ENCODE data around the gene AKTIP.
A peak's percentile ranks its signal among the peaks of the same experiment; 100 is the strongest.
"Not testable (repeated sequence)": the region's sequence is repeated elsewhere in the genome, so short reads cannot be mapped to it uniquely, and the experiment has no call there.

AKTIP gene

GRCh38 chr16:53502331-53503269 lies at the start of gene AKTIP:
TSS of gene AKTIP (minus strand) at chr16:53503209. CDS start at chr16:53500259, 2,950 bp downstream.
- Histone ChIP-seq H3K4me3 (ENCODE audit: low read depth, low read length) (peak within 1 kb of the TSS; percentile 77), H3K27me3 (ENCODE audit: control insufficient read depth, insufficient read depth, low read length) (no peaks in the 10 kb centered on the region), H3K36me3 (ENCODE audit: control insufficient read depth, insufficient read depth, low read length) (no peaks in the 10 kb centered on the region), H3K9ac (ENCODE audit: low read depth, low read length) (peak within 1 kb of the TSS; percentile 0), H3K9me3 (ENCODE audit: control insufficient read depth, insufficient read depth, low read length) (no peaks in the 10 kb centered on the region), H3K4me1 (ENCODE audit: control insufficient read depth, insufficient read depth, low read length) (peaks cover 4% of the 10 kb centered on the region)

DNA sequence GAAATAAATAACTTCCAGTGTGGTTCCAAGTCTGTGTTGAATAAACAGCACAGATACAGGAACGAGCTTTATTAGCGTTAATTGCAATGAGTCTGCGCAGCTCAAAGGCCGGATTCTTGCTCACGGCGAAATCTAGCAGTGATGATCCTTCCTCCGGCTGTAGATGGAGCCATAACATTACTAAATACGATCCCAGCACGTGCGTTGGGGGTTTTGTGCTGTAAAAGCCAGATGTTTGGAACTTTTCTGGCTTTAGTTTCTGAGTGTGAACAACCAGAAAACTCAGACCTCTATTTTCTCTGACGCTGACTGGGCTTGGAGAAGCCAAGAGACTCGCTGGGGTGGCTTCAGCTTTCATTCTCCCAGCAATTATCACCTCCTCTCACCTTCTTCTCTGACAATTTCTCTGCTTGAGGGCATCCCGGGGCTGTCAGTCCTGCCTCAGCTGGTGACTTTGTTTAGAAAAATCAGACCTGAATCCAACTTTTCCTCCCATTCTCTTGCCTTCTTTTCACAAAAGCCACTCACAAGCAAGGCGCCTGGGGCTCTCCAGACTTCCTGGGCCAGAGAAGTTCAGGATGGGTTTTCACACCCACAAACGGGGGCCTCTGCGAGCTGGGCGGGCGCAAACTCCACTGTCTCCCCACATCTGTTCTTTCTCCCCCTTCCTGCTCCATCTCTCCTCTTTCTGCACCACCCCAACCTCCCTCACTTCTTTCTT lies 47.1 kb upstream of the AKTIP start:
- Histone ChIP-seq H3K9ac (ENCODE audit: low read depth, low read length) (no peak overlapping the region), H3K27me3 (ENCODE audit: control insufficient read depth, insufficient read depth, low read length) (peaks cover 18% of the 10 kb centered on the region), H3K4me1 (ENCODE audit: control insufficient read depth, insufficient read depth, low read length) (no peaks in the 10 kb centered on the region), H3K36me3 (ENCODE audit: control insufficient read depth, insufficient read depth, low read length) (no peaks in the 10 kb centered on the region), H3K9me3 (ENCODE audit: control insufficient read depth, insufficient read depth, low read length) (no peaks in the 10 kb centered on the region), H3K4me3 (ENCODE audit: low read depth, low read length) (no peak overlapping the region)

DNA sequence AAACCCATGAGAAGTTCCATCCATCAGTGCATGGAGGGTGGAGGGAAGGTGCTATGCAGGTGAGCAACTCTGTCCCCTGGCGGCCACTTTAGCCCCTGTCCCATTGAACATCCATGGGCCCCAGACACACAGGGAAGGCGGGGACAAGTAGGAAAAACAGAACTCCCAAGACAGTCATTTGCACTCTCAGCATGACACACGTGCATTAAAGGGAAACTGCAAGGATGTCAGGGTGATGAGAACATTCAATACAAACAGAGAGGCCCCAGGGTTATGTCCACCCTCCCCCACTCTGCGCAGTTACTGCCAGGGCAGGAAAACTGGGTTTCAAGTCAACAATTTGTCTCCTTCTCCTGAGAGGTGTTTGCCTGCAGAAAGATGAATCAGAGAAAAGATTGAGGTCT lies 44.0 kb upstream of the AKTIP start:
- Histone ChIP-seq H3K4me3 (ENCODE audit: low read depth, low read length) (no peak overlapping the region), H3K9ac (ENCODE audit: low read depth, low read length) (no peak overlapping the region), H3K9me3 (ENCODE audit: control insufficient read depth, insufficient read depth, low read length) (no peaks in the 10 kb centered on the region), H3K27me3 (ENCODE audit: control insufficient read depth, insufficient read depth, low read length) (peaks cover 17% of the 10 kb centered on the region), H3K4me1 (ENCODE audit: control insufficient read depth, insufficient read depth, low read length) (no peaks in the 10 kb centered on the region), H3K36me3 (ENCODE audit: control insufficient read depth, insufficient read depth, low read length) (no peaks in the 10 kb centered on the region)

DNA sequence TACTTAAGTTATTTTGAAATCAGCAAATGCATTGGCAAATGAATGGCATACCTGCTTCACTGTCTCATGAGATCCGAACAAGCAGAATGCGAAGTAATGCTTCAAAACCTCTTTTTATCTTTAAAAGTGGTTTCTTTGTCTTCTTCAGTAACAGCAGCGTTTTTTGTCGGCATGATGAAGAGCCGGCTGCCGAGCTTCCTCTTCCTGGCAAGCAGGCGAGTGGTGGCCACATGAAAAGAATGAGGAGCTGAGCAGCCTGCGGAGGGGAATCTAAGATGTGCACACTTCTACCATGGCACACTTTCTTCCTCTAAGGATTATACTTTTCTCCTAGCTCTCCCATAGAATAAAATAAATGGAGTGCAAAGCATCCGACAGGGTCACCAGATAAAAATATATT lies 42.4 kb upstream of the AKTIP start:
- no peaks in the 10 kb centered on the region for H3K9me3 ChIP-seq (ENCODE audit: control insufficient read depth, insufficient read depth, low read length)
- no peak overlapping the region for H3K4me3 ChIP-seq (ENCODE audit: low read depth, low read length)
- no peaks in the 10 kb centered on the region for H3K4me1 ChIP-seq (ENCODE audit: control insufficient read depth, insufficient read depth, low read length)
- no peak overlapping the region for H3K9ac ChIP-seq (ENCODE audit: low read depth, low read length)
- H3K36me3 ChIP-seq (ENCODE audit: control insufficient read depth, insufficient read depth, low read length) = no peaks in the 10 kb centered on the region
- peaks cover 8% of the 10 kb centered on the region for H3K27me3 ChIP-seq (ENCODE audit: control insufficient read depth, insufficient read depth, low read length)

- Histone ChIP-seq H3K4me3 (ENCODE audit: low read depth, low read length) (peak overlapping the region; percentile 12), H3K9me3 (ENCODE audit: control insufficient read depth, insufficient read depth, low read length) (no peaks in the 10 kb centered on the region), H3K27me3 (ENCODE audit: control insufficient read depth, insufficient read depth, low read length) (peaks cover 3% of the 10 kb centered on the region), H3K9ac (ENCODE audit: low read depth, low read length) (no peak overlapping the region), H3K4me1 (ENCODE audit: control insufficient read depth, insufficient read depth, low read length) (no peaks in the 10 kb centered on the region), H3K36me3 (ENCODE audit: control insufficient read depth, insufficient read depth, low read length) (no peaks in the 10 kb centered on the region)
Observed at GRCh38 chr16:53542283-53542682, 39.3 kb upstream of the AKTIP start.

GRCh38 chr16:53541326-53541725 lies 38.3 kb upstream of the AKTIP start:
- Histone ChIP-seq H3K9ac (ENCODE audit: low read depth, low read length) (no peak overlapping the region), H3K4me3 (ENCODE audit: low read depth, low read length) (no peak overlapping the region), H3K27me3 (ENCODE audit: control insufficient read depth, insufficient read depth, low read length) (peaks cover 3% of the 10 kb centered on the region), H3K9me3 (ENCODE audit: control insufficient read depth, insufficient read depth, low read length) (no peaks in the 10 kb centered on the region), H3K4me1 (ENCODE audit: control insufficient read depth, insufficient read depth, low read length) (no peaks in the 10 kb centered on the region), H3K36me3 (ENCODE audit: control insufficient read depth, insufficient read depth, low read length) (no peaks in the 10 kb centered on the region)

- H3K9ac ChIP-seq (ENCODE audit: low read depth, low read length); H3K4me3 ChIP-seq (ENCODE audit: low read depth, low read length); H3K36me3 ChIP-seq (ENCODE audit: control insufficient read depth, insufficient read depth, low read length); H3K27me3 ChIP-seq (ENCODE audit: control insufficient read depth, insufficient read depth, low read length); H3K4me1 ChIP-seq (ENCODE audit: control insufficient read depth, insufficient read depth, low read length); H3K9me3 ChIP-seq (ENCODE audit: control insufficient read depth, insufficient read depth, low read length): not testable (repeated sequence)
Observed at GRCh38 chr16:53539759-53540718, 37.0 kb upstream of the AKTIP start.

GRCh38 chr16:53539346-53539745 lies 36.3 kb upstream of the AKTIP start:
- H3K9me3 ChIP-seq (ENCODE audit: control insufficient read depth, insufficient read depth, low read length); H3K36me3 ChIP-seq (ENCODE audit: control insufficient read depth, insufficient read depth, low read length); H3K9ac ChIP-seq (ENCODE audit: low read depth, low read length); H3K4me1 ChIP-seq (ENCODE audit: control insufficient read depth, insufficient read depth, low read length); H3K4me3 ChIP-seq (ENCODE audit: low read depth, low read length); H3K27me3 ChIP-seq (ENCODE audit: control insufficient read depth, insufficient read depth, low read length): not testable (repeated sequence)

- H3K36me3 ChIP-seq (ENCODE audit: control insufficient read depth, insufficient read depth, low read length) = no peaks in the 10 kb centered on the region
- no peak overlapping the region for H3K9ac ChIP-seq (ENCODE audit: low read depth, low read length)
- H3K4me3 ChIP-seq (ENCODE audit: low read depth, low read length) = no peak overlapping the region
- H3K27me3 ChIP-seq (ENCODE audit: control insufficient read depth, insufficient read depth, low read length) = peaks cover 3% of the 10 kb centered on the region
- no peaks in the 10 kb centered on the region for H3K9me3 ChIP-seq (ENCODE audit: control insufficient read depth, insufficient read depth, low read length)
- H3K4me1 ChIP-seq (ENCODE audit: control insufficient read depth, insufficient read depth, low read length) = no peaks in the 10 kb centered on the region
Observed at GRCh38 chr16:53537626-53538025, 34.6 kb upstream of the AKTIP start.

DNA sequence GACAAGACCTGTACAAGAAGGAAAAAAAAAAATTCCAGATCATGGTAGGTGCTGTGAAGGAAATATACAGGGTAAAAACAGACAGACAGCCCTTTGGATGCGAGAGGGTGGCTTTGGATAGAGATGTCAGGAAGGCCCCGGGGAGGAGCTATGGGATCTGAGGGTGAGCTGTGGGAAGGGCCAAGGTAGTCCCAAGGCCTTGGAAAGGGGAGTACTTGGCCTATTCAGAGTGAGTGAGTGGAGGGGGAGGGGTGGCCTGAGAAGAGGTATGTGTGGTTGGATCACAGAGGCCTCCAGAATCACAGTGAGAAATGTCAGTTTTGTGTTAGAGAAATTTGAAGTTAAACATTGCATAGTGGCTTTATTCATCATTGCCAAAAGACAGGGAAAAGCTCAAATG lies 31.2 kb upstream of the AKTIP start:
- H3K4me1 ChIP-seq (ENCODE audit: control insufficient read depth, insufficient read depth, low read length) = no peaks in the 10 kb centered on the region
- no peaks in the 10 kb centered on the region for H3K9me3 ChIP-seq (ENCODE audit: control insufficient read depth, insufficient read depth, low read length)
- no peaks in the 10 kb centered on the region for H3K27me3 ChIP-seq (ENCODE audit: control insufficient read depth, insufficient read depth, low read length)
- H3K9ac ChIP-seq (ENCODE audit: low read depth, low read length) = no peak overlapping the region
- H3K4me3 ChIP-seq (ENCODE audit: low read depth, low read length) = no peak overlapping the region
- H3K36me3 ChIP-seq (ENCODE audit: control insufficient read depth, insufficient read depth, low read length) = no peaks in the 10 kb centered on the region

DNA sequence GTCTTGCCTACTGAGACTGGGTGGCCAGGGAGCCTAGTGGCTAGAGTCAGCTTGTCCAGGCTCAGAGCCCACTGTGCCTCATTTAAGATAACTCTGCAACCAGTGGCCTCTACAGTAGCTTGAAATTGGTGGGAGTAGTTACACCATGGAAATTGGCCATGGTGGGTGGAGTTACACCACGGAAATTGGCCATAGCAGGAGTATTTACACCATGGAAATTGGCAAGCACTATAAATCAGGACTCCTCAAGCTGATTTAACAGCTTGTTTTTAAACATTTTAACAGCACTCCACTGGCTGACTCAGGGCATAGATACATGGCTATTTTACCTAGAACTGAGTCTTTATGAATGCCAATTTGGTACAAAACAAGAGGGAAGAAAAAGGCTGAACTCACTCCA lies 27.7 kb upstream of the AKTIP start:
- no peak overlapping the region for H3K9ac ChIP-seq (ENCODE audit: low read depth, low read length)
- H3K4me3 ChIP-seq (ENCODE audit: low read depth, low read length) = no peak overlapping the region
- H3K36me3 ChIP-seq (ENCODE audit: control insufficient read depth, insufficient read depth, low read length) = no peaks in the 10 kb centered on the region
- no peaks in the 10 kb centered on the region for H3K9me3 ChIP-seq (ENCODE audit: control insufficient read depth, insufficient read depth, low read length)
- H3K27me3 ChIP-seq (ENCODE audit: control insufficient read depth, insufficient read depth, low read length) = no peaks in the 10 kb centered on the region
- H3K4me1 ChIP-seq (ENCODE audit: control insufficient read depth, insufficient read depth, low read length) = no peaks in the 10 kb centered on the region
